Cardiac fibroblast (primary cell): ENCODE data around the gene NGLY1.
A peak's percentile ranks its signal among the peaks of the same experiment; 100 is the strongest.

ENCODE experiments used
- DNase-seq, 2 donors: peaks; one replicate each; pipeline versions ENCODE4 v3.0.0 to v3.0.0-alpha.2; 2010; ENCODE audit warnings: low read depth in 2 of 2
- H3K4me3 ChIP-seq, 2 donors: replicated peaks in 1 of 2; 1 replicate in 1 of 2; 2 replicates in 1 of 2; pipeline ENCODE4 v1.5.1; 2011; ENCODE audit warnings: low read depth in 2 of 2, low read length in 2 of 2, mild to moderate bottlenecking in 2 of 2, moderate library complexity in 1 of 2
- CTCF ChIP-seq: IDR thresholded peaks from one replicate; pipeline ENCODE4 v1.5.1; 2011; ENCODE audit warnings: low read depth, mild to moderate bottlenecking, low read length, inconsistent platforms

The NGLY1 gene

GRCh38 chr3:25775936-25776335 is 7.3 kb downstream of the NGLY1 start:
- DNase-seq: no peak
- no peak overlapping the region for H3K4me3 ChIP-seq
- TF ChIP-seq CTCF: no peak

GRCh38 chr3:25768851-25769250 is 14.4 kb downstream of the NGLY1 start:
- H3K4me3 ChIP-seq: no peak overlapping the region
- no peak for DNase-seq
- no peak for TF ChIP-seq CTCF

- TF ChIP-seq CTCF: no peak
- DNase-seq: no peak
- H3K4me3 ChIP-seq: no peak overlapping the region
These were observed 31.5 kb downstream of the NGLY1 start for GRCh38 chr3:25751725-25752124.

GRCh38 chr3:25751048-25751447 is 32.2 kb downstream of the NGLY1 start:
- DNase-seq: no peak
- no peak overlapping the region for H3K4me3 ChIP-seq
- no peak for TF ChIP-seq CTCF

- TF ChIP-seq CTCF: no peak
- DNase-seq: no peak
- H3K4me3 ChIP-seq: no peak overlapping the region
These were observed 34.1 kb downstream of the NGLY1 start for GRCh38 chr3:25749031-25749581.

- no peak overlapping the region for H3K4me3 ChIP-seq
- no peak for TF ChIP-seq CTCF
- no peak for DNase-seq
These were observed 35.1 kb downstream of the NGLY1 start for GRCh38 chr3:25748189-25748588.

- H3K4me3 ChIP-seq: no peak overlapping the region
These were observed 36.2 kb downstream of the NGLY1 start for GRCh38 chr3:25747033-25747432.

More at GRCh38 chr3:25747033-25747432, 36.2 kb downstream of the NGLY1 start:
- DNase-seq: peak; percentile 4 to 35
- no peak for TF ChIP-seq CTCF
